Neural crest cell (in vitro differentiated cells): Measurements from ENCODE around the gene MLIP. TPM values are rescaled to one million over a fixed set of nuclear protein-coding genes. Genes with fewer than 3 reads are reported as not detected.
"Not testable (repeated sequence)": the region's sequence is repeated elsewhere in the genome, so short reads cannot be mapped to it uniquely, and the experiment has no call there.

Experiments
- DNase-seq: peaks from one replicate; pipeline ENCODE4 v3.0.0; 2021; ENCODE audit warnings: low read depth, mixed read lengths, low spot score
- H3K27ac Mint-ChIP-seq: one replicate; pipeline ENCODE4 v1.8.0; 2021; ENCODE audit warnings: mild to moderate bottlenecking, mixed read lengths; ENCODE audit not compliant: unreplicated experiment
- H3K27me3 Mint-ChIP-seq: 2 replicates; pipeline ENCODE4 v1.8.0; 2021; ENCODE audit warnings: low read depth, mild to moderate bottlenecking, mixed read lengths
- H3K36me3 Mint-ChIP-seq: 2 replicates; pipeline ENCODE4 v1.8.0; 2021; ENCODE audit warnings: low read depth, mild to moderate bottlenecking, mixed read lengths
- H3K4me1 Mint-ChIP-seq: 2 replicates; pipeline ENCODE4 v1.8.0; 2021; ENCODE audit warnings: mixed read lengths
- H3K4me3 Mint-ChIP-seq: one replicate; pipeline ENCODE4 v1.8.0; 2021; ENCODE audit warnings: mild to moderate bottlenecking, mixed read lengths
- H3K9me3 Mint-ChIP-seq: 2 replicates; pipeline ENCODE4 v1.8.0; 2021; ENCODE audit warnings: mixed read lengths
- total RNA-seq: library from RNA; stranded (reverse); gene quantifications from 2 replicates; pipeline ENCODE4 v1.2.1, GENCODE V29; 2021
- TF ChIP-seq, protein P1 (sequence below): fragments of 200-600 bp; sonication (generic); conservative IDR thresholded peaks from 2 replicates; pipeline ENCODE4 v1.5.0; 2021; ENCODE audit warnings: antibody characterized with exemption, mild to moderate bottlenecking

The MLIP gene
- total RNA-seq, 1 donor from 2014 or later: not detected

DNA sequence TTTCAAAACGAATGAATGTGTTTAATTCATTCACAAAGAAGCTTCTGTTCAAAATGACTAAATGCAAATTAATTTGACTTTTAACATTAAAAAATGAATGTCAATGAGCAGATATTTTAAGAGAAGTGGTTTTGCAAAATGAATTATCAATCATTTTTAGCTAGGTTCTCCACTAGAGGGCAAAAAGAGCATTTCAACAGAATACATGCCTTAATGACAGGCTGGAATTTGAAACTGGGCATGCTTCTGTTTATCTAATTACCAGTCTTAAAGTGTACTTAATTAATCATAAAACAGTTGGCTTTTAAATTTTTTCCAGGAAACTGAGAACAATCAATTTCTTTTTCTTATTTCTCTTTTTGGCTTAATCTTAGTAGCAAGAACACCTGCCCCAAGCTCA, 133.2 kb downstream of the MLIP start:
- Mint-ChIP-seq H3K4me3 (no peak overlapping the region), H3K27ac (no peak overlapping the region)

DNA sequence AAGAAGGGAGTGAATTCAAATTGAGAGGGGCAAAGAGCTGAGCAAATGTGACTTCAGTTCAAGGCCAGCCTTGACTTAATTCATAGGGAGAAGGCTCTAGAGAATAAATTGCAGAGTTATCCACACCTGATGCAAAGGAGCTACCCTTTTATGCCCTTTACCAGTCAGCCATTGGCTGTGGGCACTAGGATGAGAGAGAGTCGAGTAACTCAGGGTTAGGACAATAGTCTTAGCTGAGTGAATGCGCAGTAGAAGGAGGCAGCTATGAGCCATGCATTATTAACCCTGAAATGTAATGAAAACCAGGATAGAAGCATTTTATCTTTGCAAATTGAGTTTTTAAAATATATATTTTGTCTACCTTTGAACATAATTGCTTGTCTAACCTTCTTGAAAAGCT, 134.0 kb downstream of the MLIP start:
- TF ChIP-seq, protein P1, sequence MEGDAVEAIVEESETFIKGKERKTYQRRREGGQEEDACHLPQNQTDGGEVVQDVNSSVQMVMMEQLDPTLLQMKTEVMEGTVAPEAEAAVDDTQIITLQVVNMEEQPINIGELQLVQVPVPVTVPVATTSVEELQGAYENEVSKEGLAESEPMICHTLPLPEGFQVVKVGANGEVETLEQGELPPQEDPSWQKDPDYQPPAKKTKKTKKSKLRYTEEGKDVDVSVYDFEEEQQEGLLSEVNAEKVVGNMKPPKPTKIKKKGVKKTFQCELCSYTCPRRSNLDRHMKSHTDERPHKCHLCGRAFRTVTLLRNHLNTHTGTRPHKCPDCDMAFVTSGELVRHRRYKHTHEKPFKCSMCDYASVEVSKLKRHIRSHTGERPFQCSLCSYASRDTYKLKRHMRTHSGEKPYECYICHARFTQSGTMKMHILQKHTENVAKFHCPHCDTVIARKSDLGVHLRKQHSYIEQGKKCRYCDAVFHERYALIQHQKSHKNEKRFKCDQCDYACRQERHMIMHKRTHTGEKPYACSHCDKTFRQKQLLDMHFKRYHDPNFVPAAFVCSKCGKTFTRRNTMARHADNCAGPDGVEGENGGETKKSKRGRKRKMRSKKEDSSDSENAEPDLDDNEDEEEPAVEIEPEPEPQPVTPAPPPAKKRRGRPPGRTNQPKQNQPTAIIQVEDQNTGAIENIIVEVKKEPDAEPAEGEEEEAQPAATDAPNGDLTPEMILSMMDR: no peak
- no peak overlapping the region for H3K4me3 Mint-ChIP-seq
- no peaks in the 10 kb centered on the region for H3K4me1 Mint-ChIP-seq
- H3K36me3 Mint-ChIP-seq: no peaks in the 10 kb centered on the region
- no peak for DNase-seq
- no peaks in the 10 kb centered on the region for H3K27me3 Mint-ChIP-seq
- H3K27ac Mint-ChIP-seq: no peak overlapping the region
- H3K9me3 Mint-ChIP-seq: no peaks in the 10 kb centered on the region

More for the DNA sequence above, 133.2 kb downstream of the MLIP start:
- no peak for DNase-seq
- H3K4me1 Mint-ChIP-seq: no peaks in the 10 kb centered on the region
- H3K36me3 Mint-ChIP-seq: no peaks in the 10 kb centered on the region
- no peaks in the 10 kb centered on the region for H3K27me3 Mint-ChIP-seq
- TF ChIP-seq, protein P1: peak; percentile 77
- no peaks in the 10 kb centered on the region for H3K9me3 Mint-ChIP-seq

DNA sequence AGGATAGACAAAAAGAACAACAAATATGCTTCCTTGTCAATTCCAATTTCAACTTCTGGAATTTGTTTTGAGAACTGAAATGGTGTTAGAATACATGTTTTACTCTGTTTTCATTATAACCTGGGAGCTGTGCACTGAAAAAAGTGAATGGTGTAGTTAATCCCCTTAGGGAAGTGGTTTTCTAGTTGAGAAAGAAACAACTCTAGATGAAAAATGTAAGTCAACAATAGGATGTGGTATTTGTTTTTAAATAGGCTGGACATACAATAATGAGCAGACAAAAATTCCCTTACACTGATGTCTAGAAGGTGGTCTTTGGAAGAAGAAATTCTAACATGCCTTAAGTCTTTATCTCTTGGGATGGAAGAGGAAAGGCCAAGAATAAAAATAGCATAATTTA, 137.1 kb downstream of the MLIP start:
- no peak overlapping the region for H3K27ac Mint-ChIP-seq
- H3K4me1 Mint-ChIP-seq: no peaks in the 10 kb centered on the region
- H3K36me3 Mint-ChIP-seq: no peaks in the 10 kb centered on the region
- H3K4me3 Mint-ChIP-seq: no peak overlapping the region
- no peaks in the 10 kb centered on the region for H3K27me3 Mint-ChIP-seq
- H3K9me3 Mint-ChIP-seq: peaks cover 2% of the 10 kb centered on the region
- DNase-seq: no peak
- TF ChIP-seq, protein P1: no peak

DNA sequence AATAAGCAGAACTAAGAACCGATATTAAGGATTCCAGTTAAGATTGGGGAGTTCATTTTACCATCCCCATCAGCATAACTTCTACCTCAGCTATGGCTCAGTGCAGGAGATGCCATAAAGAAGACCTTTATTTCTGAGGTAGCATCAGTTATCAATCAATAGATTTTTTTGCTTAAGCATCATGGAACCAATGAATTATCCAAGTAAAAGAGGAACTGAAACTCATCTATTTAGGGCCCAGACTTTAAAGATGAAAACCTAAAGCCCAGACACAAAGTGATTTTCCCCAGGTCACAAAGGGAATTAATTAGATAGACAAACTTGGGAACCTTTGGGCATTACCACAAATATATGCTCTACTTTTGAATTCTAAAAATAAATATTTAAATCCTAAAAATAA, 137.8 kb downstream of the MLIP start:
- Mint-ChIP-seq H3K9me3 (peaks cover 2% of the 10 kb centered on the region), H3K27me3 (no peaks in the 10 kb centered on the region), H3K4me3 (no peak overlapping the region), H3K4me1 (no peaks in the 10 kb centered on the region), H3K36me3 (no peaks in the 10 kb centered on the region), H3K27ac (no peak overlapping the region)
- TF ChIP-seq, protein P1: no peak
- no peak for DNase-seq

DNA sequence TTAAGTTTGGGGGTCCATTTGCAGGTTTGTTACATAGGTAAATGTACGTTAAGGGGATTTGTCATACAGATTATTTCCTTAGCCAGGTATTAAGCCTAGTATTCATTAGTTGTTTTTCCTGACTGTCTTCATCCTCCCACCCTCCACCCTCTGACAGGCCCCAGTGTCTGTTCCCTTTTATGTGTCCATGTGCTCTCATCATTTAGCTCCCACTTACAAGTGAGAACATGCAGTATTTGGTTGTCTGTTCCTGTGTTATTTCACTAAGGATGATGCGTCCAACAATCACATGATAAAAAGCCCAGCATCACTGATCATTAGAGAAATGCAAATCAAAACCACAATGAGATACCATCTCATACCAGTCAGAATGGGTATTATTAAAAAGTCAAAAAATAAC, 138.6 kb downstream of the MLIP start:
- H3K27ac Mint-ChIP-seq, H3K36me3 Mint-ChIP-seq, H3K4me3 Mint-ChIP-seq, DNase-seq, H3K9me3 Mint-ChIP-seq, H3K4me1 Mint-ChIP-seq, H3K27me3 Mint-ChIP-seq: not testable (repeated sequence)

DNA sequence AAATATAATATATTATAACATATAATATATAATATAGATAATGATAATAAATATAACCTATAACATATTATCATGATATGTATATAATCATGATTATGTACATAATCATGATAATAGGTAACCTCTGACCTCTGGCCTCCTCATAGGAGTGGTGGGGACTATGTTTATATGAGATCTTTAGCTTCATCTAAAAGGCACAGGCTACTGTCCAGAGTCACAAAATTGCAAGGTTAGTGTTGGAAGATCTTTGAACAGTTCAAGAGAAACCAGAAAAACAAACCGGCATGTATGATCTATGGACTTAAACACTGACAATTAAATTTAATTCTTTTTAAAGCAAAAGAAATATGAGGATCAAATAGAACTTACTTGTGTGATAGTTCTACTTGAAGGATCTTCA, 141.3 kb downstream of the MLIP start:
- no peaks in the 10 kb centered on the region for H3K4me1 Mint-ChIP-seq
- no peak for DNase-seq
- no peaks in the 10 kb centered on the region for H3K36me3 Mint-ChIP-seq
- H3K27ac Mint-ChIP-seq: no peak overlapping the region
- H3K9me3 Mint-ChIP-seq: peaks cover 5% of the 10 kb centered on the region
- no peak overlapping the region for H3K4me3 Mint-ChIP-seq
- no peaks in the 10 kb centered on the region for H3K27me3 Mint-ChIP-seq
- TF ChIP-seq, protein P1: no peak
